ENCODE measurements around the gene HDDC2.

DNA sequence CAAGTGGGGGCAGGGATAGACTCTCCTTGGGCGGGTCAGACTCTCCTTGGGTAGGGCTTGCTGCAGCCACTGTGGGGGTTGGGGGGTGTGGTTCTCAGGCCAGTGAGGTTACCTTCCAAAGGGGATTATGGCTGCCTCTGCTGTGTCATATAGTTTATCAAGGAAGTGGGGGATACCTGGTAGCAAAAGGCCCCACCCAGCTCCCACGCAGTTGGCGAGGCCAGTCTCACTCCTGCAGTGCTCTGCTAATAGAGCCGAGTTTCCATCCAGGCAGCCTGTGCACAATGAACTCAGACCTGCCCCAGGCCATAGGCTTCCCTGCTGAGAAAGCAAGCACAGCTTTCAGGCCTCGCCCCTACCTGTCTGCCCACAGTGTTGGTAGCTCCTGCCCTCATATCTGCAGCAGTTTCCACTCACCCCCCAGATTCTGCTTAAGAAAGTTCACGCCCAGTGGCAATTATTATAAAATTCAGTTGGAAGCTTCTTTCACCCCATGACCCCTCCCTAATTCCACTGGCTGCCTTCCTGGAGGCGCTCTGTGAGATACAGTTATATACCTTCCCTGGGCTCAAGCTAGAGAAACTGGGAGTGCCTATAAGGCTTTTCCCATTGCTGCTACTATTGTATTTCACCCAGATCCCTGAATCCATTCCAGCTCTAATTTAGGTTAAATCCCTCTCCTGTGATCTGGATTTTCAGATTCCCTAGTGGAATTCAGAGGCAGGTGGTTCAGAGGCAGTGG is 56.1 kb downstream of the HDDC2 start:
- TF ChIP-seq, protein P1, sequence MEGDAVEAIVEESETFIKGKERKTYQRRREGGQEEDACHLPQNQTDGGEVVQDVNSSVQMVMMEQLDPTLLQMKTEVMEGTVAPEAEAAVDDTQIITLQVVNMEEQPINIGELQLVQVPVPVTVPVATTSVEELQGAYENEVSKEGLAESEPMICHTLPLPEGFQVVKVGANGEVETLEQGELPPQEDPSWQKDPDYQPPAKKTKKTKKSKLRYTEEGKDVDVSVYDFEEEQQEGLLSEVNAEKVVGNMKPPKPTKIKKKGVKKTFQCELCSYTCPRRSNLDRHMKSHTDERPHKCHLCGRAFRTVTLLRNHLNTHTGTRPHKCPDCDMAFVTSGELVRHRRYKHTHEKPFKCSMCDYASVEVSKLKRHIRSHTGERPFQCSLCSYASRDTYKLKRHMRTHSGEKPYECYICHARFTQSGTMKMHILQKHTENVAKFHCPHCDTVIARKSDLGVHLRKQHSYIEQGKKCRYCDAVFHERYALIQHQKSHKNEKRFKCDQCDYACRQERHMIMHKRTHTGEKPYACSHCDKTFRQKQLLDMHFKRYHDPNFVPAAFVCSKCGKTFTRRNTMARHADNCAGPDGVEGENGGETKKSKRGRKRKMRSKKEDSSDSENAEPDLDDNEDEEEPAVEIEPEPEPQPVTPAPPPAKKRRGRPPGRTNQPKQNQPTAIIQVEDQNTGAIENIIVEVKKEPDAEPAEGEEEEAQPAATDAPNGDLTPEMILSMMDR (IDR thresholded peaks at IDR 0.05) = no peak
- no peak for TF ChIP-seq POLR2A (IDR thresholded peaks at IDR 0.05)
